ENCODE data around the gene MAP4K1. TPM values are rescaled to one million over a fixed set of nuclear protein-coding genes. Genes with fewer than 3 reads are reported as not detected.

The MAP4K1 gene
- total RNA-seq, 4 donors from 2014 or later = 2.3 to 7.1 (median 5.1) TPM

DNA sequence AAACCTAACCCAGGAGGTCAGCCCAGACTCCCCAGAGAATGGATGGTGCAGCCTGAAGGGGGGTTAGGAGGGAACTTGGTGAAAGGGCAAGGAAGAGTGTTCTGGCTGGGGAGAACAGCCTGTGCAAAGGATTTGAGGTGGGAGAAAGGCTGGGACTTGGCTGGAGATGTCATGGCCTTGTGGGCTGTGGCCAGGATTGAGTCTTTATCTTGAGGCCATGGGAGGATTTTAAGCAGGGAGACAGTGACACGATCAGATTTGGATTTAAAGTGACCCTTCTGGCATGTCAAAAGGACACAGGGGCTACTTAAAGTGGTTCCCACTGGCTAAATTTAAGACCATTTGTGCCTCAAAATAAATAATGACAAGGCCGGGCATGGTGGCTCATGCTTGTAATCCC, 29.7 kb downstream of the MAP4K1 start:
- TF ChIP-seq, protein P1, sequence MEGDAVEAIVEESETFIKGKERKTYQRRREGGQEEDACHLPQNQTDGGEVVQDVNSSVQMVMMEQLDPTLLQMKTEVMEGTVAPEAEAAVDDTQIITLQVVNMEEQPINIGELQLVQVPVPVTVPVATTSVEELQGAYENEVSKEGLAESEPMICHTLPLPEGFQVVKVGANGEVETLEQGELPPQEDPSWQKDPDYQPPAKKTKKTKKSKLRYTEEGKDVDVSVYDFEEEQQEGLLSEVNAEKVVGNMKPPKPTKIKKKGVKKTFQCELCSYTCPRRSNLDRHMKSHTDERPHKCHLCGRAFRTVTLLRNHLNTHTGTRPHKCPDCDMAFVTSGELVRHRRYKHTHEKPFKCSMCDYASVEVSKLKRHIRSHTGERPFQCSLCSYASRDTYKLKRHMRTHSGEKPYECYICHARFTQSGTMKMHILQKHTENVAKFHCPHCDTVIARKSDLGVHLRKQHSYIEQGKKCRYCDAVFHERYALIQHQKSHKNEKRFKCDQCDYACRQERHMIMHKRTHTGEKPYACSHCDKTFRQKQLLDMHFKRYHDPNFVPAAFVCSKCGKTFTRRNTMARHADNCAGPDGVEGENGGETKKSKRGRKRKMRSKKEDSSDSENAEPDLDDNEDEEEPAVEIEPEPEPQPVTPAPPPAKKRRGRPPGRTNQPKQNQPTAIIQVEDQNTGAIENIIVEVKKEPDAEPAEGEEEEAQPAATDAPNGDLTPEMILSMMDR (IDR thresholded peaks at IDR 0.05; ENCODE audit: low read depth) = no peak

DNA sequence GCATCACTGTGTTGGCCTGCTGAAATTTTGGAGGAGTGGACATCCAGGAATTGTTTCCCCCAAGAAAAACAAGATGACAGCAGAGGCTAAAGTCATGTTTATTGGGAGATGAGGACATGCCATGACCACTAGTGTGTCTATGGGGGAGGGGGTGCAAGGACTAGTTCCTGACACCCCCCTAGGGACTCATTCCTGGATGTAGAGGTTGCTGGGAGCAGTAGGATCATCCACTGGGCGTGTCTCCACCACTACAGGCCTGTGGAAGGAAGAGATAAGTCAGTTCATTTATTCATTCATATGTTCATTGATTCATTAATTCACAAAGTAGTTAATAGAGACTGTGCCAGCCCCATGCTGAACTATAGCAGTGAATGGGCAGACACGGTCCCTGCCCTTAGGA, 30.2 kb downstream of the MAP4K1 start:
- TF ChIP-seq, protein P1 (IDR thresholded peaks at IDR 0.05; ENCODE audit: low read depth) = no peak

DNA sequence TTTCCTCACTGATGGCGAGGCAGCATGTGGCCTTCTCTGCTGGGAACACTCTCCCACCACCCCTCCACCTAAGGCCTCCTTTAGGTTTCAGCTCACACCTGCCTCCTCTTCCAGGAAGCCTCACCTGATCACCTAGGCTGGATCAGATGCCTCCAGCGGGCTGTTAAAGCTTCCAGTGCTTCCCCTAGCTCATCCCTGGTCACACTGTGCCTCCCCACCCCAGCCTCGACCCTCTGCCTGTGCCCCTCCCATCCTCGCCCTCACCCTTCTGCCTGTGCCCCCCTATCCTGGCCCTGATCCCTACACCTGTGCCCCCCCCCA, 33.8 kb downstream of the MAP4K1 start:
- TF ChIP-seq, protein P1 (IDR thresholded peaks at IDR 0.05; ENCODE audit: low read depth) = no peak

DNA sequence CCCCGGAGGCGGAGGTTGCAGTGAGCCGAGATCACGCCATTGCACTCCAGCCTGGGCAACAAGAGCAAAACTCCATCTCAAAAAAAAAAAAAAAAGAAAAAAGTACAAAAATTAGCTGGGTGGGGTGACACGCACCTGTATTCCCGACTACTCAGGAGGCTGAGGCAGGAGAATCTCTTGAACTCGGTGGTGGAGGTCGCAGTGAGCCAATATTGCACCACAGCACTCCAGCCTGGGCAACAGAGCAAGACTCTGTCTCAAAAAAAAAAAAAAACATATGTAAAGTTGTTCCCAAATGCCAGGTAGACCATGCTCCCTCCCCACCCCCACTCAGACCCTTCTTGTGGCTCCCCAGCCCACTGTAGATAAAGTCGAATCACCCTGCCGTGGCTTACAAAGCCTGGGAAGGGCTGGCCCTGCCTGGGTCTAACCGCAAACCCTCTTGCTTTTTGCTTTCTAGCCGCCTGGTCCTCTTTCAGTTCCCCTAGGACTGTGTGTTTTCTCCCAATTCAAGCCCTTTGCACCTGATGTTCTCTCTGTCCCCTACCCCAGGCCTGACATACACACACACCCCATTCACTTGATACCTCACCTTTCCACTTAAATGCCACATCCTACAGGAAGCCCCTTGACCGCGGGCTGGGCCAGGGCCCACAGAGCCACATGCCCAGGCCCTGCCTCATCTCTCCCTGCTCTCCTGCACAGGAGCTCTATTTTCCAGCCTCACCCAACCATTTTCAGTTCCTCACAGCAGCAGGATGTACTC, 34.4 kb downstream of the MAP4K1 start:
- TF ChIP-seq, protein P1 (IDR thresholded peaks at IDR 0.05; ENCODE audit: low read depth) = no peak

DNA sequence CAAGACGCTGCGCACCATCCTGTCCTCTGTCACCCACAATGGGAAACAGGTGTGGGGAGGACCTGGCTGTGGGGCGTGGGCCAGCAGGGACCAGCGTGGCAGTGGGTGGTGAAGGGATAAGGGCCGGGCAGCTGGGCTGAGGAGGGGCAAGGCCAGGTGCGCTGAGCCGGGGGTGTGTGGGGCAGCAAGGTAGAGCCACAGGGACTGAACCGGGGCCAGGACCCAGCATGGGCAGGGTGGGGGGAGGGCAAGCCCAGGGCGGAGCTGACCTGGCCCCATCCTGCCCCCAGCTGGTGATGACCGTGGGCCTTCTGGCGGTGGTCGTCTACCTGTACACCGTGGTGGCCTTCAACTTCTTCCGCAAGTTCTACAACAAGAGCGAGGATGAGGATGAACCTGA, 37.7 kb downstream of the MAP4K1 start:
- TF ChIP-seq, protein P1 (IDR thresholded peaks at IDR 0.05; ENCODE audit: low read depth) = no peak

DNA sequence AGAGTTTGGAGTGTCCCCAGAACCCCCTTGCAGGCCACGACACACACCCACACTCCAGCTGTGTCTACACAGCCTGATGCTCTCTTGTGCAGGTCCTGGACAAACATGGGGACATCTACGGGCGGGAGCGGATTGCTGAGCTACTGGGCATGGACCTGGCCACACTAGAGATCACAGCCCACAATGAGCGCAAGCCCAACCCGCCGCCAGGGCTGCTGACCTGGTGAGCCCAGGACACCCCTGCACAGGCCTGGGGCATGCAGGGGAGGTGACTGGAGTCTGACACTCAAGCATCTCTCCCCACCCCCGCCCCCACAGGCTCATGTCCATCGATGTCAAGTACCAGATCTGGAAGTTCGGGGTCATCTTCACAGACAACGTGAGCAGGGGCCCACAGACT, 39.9 kb downstream of the MAP4K1 start:
- TF ChIP-seq, protein P1 (IDR thresholded peaks at IDR 0.05; ENCODE audit: low read depth) = no peak

DNA sequence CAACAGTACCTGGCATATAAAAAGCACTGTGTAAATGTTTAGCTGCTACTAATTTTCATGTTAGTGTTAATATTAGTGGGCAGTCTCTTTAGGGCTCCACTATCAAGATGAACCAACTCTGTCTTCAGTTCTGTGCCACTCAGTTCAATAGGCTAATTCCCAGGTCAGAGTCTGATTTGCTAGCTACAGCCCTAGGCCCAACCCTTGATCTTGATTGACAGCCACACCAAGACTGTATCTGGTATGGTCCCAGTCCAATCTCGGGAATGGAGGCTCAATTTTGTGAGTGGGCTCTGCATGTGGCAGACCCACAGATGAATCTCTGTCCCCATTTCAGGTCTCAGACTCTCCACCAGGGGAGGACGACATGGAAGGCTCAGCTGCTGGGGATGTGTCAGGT, 46.1 kb downstream of the MAP4K1 start:
- TF ChIP-seq, protein P1 (IDR thresholded peaks at IDR 0.05; ENCODE audit: low read depth) = no peak

All from subcutaneous adipose tissue (tissue), 4 donors.